Lower leg skin (tissue), 3 donors: ENCODE results near the gene RBKS.

Source experiments
- POLR2A ChIP-seq, 2 donors: fragments of 450-650 bp; IDR thresholded peaks; one replicate each; pipeline ENCODE4 v1.6.1; 2016 to 2017; ENCODE audit warnings: antibody characterized with exemption in 2 of 2, mild to moderate bottlenecking in 1 of 2, moderate library complexity in 1 of 2
- TF ChIP-seq, protein P1 (sequence below), 3 donors: fragments of 450-650 bp; IDR thresholded peaks; one replicate each; pipeline ENCODE4 v1.5.1; 2016; ENCODE audit warnings: antibody characterized with exemption in 3 of 3, mild to moderate bottlenecking in 3 of 3, moderate library complexity in 2 of 3

DNA sequence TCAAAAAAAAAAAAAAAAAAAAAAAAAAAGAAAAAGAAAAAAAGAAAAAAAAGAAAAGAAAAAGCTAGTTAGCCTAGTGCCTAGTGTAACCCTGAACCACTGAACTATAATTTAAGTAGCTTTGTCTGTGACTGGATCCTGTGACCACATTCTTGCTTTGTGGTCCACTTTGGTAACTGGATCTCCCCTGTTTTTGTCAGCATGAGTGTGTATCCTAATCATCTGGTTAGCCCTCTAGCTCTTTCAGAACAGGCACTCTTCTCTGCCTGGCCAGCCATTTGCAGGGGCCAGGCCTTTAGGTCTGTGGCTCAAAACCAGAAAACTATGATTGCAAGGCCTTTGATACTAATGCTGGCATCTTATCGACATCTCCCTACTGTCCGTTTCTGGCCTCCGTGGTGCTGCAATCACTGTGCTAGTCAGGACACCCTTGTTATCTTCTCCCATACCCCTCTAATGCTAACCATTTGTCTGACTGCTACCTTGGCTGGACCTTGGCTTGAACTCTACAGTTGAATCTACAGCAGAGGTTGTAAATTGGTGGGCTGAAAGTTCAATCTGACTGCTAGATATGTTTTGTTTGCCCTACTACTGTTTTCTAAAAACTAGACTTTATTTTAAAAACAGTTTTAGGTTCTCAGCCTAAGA lies 40.5 kb downstream of the RBKS start:
- TF ChIP-seq, protein P1, sequence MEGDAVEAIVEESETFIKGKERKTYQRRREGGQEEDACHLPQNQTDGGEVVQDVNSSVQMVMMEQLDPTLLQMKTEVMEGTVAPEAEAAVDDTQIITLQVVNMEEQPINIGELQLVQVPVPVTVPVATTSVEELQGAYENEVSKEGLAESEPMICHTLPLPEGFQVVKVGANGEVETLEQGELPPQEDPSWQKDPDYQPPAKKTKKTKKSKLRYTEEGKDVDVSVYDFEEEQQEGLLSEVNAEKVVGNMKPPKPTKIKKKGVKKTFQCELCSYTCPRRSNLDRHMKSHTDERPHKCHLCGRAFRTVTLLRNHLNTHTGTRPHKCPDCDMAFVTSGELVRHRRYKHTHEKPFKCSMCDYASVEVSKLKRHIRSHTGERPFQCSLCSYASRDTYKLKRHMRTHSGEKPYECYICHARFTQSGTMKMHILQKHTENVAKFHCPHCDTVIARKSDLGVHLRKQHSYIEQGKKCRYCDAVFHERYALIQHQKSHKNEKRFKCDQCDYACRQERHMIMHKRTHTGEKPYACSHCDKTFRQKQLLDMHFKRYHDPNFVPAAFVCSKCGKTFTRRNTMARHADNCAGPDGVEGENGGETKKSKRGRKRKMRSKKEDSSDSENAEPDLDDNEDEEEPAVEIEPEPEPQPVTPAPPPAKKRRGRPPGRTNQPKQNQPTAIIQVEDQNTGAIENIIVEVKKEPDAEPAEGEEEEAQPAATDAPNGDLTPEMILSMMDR (IDR thresholded peaks at IDR 0.05), result no peak
- no peak for TF ChIP-seq POLR2A (IDR thresholded peaks at IDR 0.05)
